HG02623 (cell line): ENCODE measurements around the gene KCTD12.

ENCODE experiments used
- ATAC-seq: cut with Tn5 transposase; IDR thresholded peaks from one replicate; pipeline ENCODE4 v1.9.1; 2021; ENCODE audit warnings: moderate library complexity; ENCODE audit not compliant: unreplicated experiment

KCTD12 gene

GRCh38 chr13:76860706-76861105 lies 25.5 kb downstream of the KCTD12 start:
- ATAC-seq: no peak

GRCh38 chr13:76854894-76855293 lies 31.3 kb downstream of the KCTD12 start:
- ATAC-seq: no peak

GRCh38 chr13:76853921-76854608 lies 32.1 kb downstream of the KCTD12 start:
- no peak for ATAC-seq

GRCh38 chr13:76853481-76853880 lies 32.7 kb downstream of the KCTD12 start:
- no peak for ATAC-seq

- ATAC-seq: no peak
Observed at GRCh38 chr13:76852986-76853385, 33.2 kb downstream of the KCTD12 start.

- no peak for ATAC-seq
Observed at GRCh38 chr13:76851961-76852360, 34.2 kb downstream of the KCTD12 start.

GRCh38 chr13:76849493-76849892 lies 36.7 kb downstream of the KCTD12 start:
- no peak for ATAC-seq

GRCh38 chr13:76848596-76848995 lies 37.6 kb downstream of the KCTD12 start:
- ATAC-seq: no peak

- no peak for ATAC-seq
Observed at GRCh38 chr13:76846363-76846762, 39.8 kb downstream of the KCTD12 start.

GRCh38 chr13:76845865-76846264 lies 40.3 kb downstream of the KCTD12 start:
- no peak for ATAC-seq

GRCh38 chr13:76845367-76845766 lies 40.8 kb downstream of the KCTD12 start:
- ATAC-seq: no peak

- no peak for ATAC-seq
Observed at GRCh38 chr13:76837801-76838200, 48.4 kb downstream of the KCTD12 start.

GRCh38 chr13:76836311-76836710 lies 49.9 kb downstream of the KCTD12 start:
- no peak for ATAC-seq

GRCh38 chr13:76833441-76833954 lies 52.7 kb downstream of the KCTD12 start:
- ATAC-seq: no peak

- ATAC-seq: no peak
Observed at GRCh38 chr13:76832258-76832988, 53.8 kb downstream of the KCTD12 start.

GRCh38 chr13:76830805-76831204 lies 55.4 kb downstream of the KCTD12 start:
- ATAC-seq: no peak
